Islet precursor cell (in vitro differentiated cells): ENCODE measurements around the gene FBXO47.
A peak's percentile ranks its signal among the peaks of the same experiment; 100 is the strongest.

Experiments used
- DNase-seq: peaks from one replicate; pipeline ENCODE4 v3.0.0-alpha.2; 2018

FBXO47 gene

GRCh38 chr17:38967290-38967738 is at the start of gene FBXO47:
TSS of gene FBXO47 (minus strand) at chr17:38967403. CDS start at chr17:38963025, 4,378 bp downstream.
- peak; percentile 97 for DNase-seq

GRCh38 chr17:39016193-39017153 is 49.3 kb upstream of the FBXO47 start:
- peak; percentile 49 for DNase-seq

- peak; percentile 52 for DNase-seq
Measured at GRCh38 chr17:39015546-39015935, 48.3 kb upstream of the FBXO47 start.

GRCh38 chr17:39014795-39015545 is 47.8 kb upstream of the FBXO47 start:
- peak; percentile 78 for DNase-seq

- DNase-seq: no peak
Measured at GRCh38 chr17:39014044-39014794, 47.0 kb upstream of the FBXO47 start.

- no peak for DNase-seq
Measured at GRCh38 chr17:39012725-39013124, 45.5 kb upstream of the FBXO47 start.

- peak; percentile 83 for DNase-seq
Measured at GRCh38 chr17:39011907-39012468, 44.8 kb upstream of the FBXO47 start.

GRCh38 chr17:39009581-39010001 is 42.4 kb upstream of the FBXO47 start:
- DNase-seq: no peak

GRCh38 chr17:39008633-39009032 is 41.4 kb upstream of the FBXO47 start:
- DNase-seq: no peak

- DNase-seq: no peak
Measured at GRCh38 chr17:39002991-39003715, 36.0 kb upstream of the FBXO47 start.

GRCh38 chr17:39001703-39002637 is 34.8 kb upstream of the FBXO47 start:
- DNase-seq: peak; percentile 83

GRCh38 chr17:39000021-39000601 is 32.9 kb upstream of the FBXO47 start:
- no peak for DNase-seq

GRCh38 chr17:38996660-38997337 is 29.6 kb upstream of the FBXO47 start:
- no peak for DNase-seq

- no peak for DNase-seq
Measured at GRCh38 chr17:38994026-38994425, 26.8 kb upstream of the FBXO47 start.

GRCh38 chr17:38984666-38985065 is 17.5 kb upstream of the FBXO47 start:
- DNase-seq: no peak

GRCh38 chr17:38982858-38983746 is 15.9 kb upstream of the FBXO47 start:
- DNase-seq: peak; percentile 67

GRCh38 chr17:38981636-38982035 is 14.4 kb upstream of the FBXO47 start:
- DNase-seq: peak; percentile 35

- DNase-seq: no peak
Measured at GRCh38 chr17:38980490-38981217, 13.5 kb upstream of the FBXO47 start.
